ENCODE data around the gene ANAPC7. TPM values are rescaled to one million over a fixed set of nuclear protein-coding genes. Genes with fewer than 3 reads are reported as not detected.
"Not testable (repeated sequence)": the region's sequence is repeated elsewhere in the genome, so short reads cannot be mapped to it uniquely, and the experiment has no call there.

The ANAPC7 gene
- total RNA-seq, 1 donor from 2014 or later: 64.7 TPM

DNA sequence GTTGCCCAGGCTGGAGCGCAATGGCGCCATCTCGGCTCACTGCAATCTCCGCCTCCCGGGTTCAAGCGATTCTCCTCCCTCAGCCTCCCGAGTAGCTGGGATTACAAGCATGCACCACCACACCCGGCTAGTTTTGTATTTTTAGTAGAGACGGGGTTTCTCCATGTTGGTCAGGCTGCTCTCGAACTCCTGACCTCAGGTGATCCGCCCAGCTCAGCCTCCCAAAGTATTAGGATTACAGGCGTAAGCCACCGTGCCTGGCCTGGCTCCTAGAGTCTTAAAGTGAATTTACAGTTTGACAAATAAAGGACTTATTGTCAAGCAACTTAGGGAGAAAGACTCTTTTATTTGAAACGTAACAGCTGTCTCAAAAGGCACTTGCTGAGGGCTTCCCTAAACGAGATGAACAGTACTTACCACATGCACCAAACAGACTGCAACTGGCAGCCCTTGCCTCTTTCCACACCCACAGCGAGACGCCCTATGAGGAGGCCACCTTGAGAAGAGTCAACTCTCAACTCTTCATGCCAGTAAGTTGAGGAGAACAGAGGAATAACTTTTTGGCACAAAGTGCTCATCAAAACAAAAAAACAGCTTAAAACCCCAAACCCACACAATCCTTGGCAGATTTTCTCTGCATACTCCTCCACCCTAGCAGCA lies 25.2 kb downstream of the ANAPC7 start:
- intact Hi-C loops (cut with micrococcal nuclease): not testable (repeated sequence)

DNA sequence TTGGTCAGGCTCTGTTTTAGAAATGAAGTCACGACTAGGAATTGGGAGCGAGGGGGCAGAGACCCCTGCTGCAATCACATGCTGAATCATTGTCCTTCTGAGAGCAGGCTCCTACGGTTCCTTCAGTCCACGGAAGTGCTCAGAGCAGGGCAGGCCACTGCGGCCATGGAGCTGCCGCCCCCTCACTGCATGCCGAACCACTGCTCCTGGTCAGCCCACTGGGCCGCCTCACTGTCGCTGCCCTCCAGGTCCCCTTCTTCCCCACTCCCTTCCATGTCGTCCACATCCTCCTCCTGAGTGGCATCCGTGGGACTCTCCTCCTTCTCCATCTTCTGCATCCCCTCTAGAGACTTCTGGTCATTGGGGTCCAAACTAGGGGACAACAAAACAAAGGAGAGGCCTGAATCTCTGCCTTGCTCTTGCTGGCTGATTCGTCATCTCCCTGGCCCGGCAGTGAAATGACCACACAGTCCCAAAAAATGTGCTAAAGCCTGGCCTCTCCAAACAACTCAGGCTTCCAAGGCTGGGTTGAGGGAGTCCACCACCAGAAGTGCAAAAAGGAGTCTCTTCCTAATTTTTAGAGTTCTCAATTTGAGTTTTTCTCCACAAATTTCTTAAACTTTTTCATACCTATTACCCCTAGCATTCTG lies 29.4 kb downstream of the ANAPC7 start:
- intact Hi-C loops (cut with micrococcal nuclease): no loop called here

DNA sequence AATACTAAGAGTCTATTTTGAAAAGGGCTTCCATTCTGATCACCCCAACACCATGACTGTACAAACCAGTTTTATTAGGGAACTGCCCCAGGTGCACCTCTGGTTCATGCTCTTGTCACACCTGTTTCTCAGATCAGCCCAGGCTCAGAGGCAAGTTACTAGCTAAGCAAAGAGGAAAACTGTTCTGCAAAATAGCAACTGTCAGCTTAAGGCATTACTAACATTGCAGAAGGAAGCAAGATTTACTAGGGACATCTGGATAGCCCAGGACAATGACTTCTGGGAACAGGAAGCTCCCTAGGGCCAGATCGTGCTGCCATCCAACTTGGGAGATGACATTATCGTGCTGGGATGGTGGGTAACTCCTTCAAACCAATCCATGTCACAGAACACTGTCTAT lies 30.1 kb downstream of the ANAPC7 start:
- intact Hi-C loops (cut with micrococcal nuclease): no loop called here

DNA sequence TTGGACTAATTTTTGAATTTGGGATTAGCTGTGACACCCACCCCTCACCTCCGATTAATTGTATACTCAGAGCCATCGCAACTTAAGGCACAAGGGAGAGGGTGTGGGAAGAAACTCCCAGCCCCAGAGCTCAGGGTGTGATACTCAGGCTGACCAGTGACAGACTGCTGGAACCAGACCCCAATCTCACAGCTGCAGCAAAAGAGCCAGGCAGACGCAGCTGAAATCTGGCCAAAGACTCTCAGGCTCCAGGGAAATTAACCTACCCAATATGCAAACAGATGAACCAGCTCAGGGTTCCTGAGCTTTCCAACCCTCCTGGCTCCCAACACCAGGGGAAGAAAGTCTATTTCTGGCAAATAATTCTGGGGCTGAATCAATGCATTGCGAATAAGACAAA lies 30.5 kb downstream of the ANAPC7 start:
- intact Hi-C loops (cut with micrococcal nuclease): no loop called here

DNA sequence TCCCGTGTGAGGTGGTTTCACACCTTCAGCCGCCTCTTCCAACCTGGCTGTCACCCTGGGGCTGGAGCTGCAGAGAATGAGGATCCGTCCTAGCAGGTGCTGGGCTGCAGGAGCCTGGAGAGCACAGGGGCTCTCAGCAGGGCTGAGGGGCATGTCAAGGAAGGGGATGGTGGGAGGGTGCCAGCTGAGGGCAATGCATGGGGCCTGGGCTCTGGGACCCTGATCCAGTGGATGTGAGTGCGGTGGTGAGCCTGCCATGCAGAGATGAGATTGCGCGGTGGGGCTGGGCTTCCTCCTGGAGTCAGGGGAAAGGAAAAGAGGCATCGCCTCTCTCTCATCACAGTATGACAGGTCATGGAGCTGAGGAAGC lies 31.5 kb downstream of the ANAPC7 start:
- intact Hi-C loops (cut with micrococcal nuclease): no loop called here

DNA sequence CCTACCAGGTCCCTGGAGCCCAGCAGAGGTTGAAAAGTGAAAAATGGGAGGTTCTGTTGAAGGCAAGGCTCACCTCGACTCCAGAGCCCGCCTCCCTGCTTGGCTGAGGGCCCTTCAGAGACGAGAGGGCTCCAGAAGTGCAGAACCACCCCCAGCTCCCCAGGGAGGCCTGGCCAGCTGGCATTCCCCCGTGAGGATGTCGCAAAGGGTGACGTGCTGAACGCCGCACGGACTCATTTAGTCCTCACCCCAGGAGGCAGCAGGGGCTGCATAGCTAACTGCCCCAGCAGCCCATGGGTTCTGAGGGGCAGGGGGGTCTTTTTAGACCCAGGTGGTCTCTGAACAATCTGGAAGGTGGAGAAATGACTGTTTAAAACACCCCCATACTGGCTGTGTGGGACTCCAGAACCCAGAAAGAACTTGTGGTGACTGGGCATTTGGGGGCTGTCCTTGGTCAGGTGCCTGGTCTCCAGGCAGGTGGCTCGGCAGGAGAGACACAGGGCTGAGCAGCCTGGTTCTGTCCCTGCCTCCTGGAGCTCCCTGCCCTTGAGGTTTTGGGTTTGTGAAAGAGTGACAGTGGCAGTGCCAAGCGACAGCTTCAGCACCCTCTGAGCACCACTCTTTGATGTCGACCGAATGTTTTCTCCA lies 32.0 kb downstream of the ANAPC7 start:
- intact Hi-C loops (cut with micrococcal nuclease): no loop called here

DNA sequence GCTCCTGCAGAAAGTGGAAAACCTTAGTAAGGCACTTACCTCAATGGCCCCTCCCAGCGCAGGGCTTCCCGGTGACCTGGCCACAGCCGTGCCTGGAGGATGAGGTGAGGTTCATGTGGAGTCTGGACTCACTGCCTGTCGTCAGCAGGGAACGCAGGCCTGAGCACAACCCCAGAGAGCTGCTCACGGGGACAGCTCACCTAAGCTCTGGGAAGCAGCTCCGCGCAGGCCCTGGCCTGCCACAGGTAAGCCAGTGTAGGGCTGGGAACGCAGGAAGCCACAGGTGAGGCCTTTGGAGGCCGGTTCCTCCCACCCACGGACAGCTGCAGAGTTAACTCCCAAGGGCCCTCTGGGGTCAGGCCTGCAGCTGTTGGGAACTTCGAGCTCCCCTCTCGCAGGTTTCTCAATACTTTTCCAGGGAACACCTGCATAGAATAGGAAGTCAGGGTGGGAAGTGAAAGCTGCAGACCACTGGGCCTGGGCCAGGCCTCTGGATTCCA lies 32.7 kb downstream of the ANAPC7 start:
- intact Hi-C loops (cut with micrococcal nuclease): no loop called here

DNA sequence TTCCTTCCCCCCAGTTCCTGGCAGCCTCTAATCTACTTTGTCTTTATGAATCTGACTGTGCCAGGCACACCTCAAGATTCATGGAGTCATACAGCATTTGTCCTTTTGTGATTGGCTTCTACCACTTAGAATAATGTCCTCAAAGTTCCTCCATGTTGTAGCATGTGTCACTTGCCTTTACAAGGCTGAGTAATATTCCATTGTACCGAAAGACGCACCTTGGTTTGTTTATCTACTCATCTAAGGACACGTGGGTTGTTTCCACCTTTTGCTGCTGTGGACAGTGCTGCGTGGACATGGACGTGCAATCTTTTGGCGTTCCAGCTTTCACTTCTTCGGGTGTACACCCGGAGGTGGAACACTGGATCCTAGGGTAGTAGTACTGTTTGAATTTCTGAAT lies 33.5 kb downstream of the ANAPC7 start:
- intact Hi-C loops (cut with micrococcal nuclease): no loop called here

DNA sequence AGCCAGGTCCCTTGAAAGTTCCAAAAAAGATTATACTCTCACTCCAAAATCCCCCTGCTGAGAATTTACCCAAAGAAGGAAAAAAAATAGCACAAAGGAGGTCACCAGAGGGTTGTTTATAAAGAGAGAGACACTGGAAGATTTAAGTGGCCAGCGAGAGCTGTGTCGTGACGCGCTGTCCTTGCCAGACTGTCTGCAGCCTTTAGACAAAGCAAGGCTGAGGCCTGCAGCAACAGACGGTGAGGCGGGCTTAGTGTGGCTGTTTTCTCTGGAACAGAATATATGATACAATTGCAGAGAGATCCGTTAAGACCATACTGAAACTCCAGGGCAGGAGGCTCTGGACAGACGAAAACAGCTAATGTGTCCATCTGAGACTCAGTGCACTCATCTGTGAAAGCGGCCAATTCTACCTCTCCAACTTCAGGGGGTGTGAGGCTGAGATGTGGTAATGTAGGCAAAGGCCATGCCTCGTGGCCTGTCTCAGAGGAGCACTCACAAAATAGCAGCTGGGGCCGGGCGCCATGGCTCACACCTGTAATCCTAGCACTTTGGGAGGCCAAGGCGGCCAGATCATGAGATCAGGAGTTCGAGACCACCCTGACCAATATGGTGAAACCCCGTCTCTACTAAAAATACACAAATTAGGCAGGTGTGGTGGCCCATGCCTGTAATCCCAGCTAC lies 36.2 kb downstream of the ANAPC7 start:
- intact Hi-C loops (cut with micrococcal nuclease): no loop called here

DNA sequence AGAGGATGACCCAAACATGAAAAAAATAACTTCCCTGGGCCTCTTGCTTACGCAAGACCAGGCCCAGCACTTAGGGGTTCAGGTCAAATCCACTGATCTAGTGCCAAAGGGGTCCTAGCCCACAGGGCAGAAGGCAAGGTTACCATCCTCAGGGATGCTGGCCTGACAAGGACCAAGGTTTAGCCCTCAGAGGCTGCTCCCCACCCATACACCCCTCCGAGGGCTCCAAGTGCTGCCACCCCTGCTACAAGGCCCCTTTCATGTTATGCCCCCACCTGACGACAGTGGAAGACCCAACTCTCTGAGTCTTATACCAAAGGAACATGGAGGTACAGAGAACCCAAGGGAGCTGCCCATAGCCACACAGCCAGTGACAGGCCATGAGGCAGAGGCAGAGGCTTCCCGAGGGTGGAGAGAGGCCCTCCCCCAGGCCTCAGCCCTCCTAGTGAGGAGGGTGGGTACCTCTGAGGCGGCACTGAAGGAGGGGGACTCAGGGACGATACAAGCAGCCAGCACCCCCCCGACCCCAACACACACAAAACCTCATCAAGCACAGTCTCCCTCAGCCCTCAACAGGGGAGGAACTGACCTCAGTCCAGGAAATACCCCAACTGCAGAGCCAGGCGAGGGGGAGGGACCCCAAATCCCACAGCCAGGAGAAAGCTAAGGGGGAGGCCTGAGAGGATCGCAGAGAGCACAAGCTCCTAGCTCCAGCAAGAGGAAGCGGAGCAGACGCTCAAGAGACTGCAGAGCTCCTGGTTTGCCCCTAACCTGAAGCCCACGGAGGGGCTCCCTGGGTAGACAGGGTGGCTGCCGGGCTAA lies 37.0 kb downstream of the ANAPC7 start:
- intact Hi-C loops (cut with micrococcal nuclease): no loop called here

DNA sequence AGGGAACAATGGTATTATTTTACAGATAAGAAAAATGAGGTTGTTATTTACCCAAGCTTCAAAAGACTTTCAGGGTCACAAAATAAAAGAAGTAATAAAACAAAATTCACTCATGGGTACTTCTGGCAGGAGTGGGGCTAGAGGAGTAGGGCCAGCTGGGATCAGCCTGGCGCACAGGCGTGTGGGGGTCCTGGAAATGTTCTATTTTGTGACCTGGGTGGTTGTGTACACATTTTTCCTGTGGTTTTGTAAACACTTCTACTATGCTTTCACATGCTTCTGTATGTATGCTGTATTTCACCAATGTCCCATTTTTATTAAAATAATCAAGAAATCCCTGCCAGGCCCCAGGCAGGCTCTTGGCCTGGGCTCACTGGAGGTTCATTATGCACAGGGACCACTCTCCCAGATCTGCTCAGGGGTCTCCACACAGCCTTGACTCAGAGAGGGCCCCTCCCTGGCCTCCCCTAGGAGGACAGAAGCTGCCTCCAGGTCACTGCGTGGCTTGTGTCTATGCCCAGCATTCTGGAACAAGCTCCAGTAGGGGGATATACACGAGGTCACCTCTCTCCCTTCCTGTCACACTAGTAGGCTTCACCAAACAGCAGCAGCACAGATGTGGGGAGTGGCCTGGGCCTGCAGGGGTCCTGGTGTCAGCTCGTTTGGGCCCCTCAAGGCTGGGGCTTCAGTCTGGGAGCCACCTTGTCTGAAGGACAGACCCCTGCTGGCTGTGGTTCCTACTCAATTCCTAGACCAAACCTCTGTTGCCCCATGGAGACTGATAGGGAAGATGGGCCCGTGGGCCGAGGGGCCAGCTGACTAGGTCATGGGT lies 37.8 kb downstream of the ANAPC7 start:
- intact Hi-C loops (cut with micrococcal nuclease): no loop called here

DNA sequence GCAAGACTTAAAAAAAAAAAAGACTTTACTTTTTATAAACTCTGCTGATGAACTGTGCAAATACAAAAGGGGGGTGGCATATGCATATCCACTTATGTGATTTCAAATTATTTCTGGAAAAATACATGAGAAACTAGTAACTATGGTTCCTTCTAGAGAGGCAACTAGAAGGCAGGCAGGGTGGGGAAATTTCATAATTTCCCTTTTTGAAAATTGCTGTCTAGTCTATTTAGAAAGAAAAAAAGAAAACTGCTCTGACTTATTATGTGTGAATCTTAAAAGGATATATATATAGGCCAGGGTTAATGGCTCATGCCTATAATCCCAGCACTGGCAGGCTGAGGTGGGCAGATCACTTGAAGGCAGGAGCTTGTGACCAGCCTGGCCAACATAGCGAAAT lies 42.3 kb downstream of the ANAPC7 start:
- intact Hi-C loops (cut with micrococcal nuclease): no loop called here

DNA sequence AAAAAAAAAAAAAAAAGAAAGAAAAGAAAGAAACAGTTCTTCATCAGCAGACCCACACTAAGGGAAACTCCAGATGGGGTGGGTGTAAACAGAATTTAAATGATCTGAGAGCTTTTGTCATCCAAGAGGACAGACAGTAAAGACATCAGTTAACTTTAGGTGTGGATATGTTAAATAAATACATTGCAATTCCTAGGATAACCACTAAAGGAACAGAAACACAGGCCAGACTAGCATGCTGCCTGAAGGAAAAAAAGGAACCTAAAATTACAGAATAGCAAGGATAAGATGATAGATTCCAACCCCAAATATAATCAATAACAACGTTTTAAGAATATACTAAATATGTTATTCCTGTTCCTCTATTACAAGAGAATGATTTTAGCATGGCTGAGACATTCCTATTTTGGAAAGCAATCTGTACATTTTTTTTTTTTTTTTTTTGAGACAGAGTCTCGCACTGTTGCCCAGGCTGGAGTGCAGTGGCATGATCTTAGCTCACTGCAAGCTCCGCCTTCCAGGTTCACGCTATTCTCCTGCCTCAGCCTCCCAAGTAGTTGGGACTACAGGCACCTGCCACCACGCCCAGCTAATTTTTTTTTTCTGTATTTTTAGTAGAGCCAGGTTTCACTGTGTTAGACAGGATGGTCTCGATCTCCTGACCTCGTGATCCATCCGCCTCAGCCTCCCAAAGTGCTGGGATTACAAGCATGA lies 45.0 kb downstream of the ANAPC7 start:
- intact Hi-C loops (cut with micrococcal nuclease): loop anchor here (10.0 kb wide), 1 partner anchor 254 kb away; no protein-coding TSS in a partner anchor

DNA sequence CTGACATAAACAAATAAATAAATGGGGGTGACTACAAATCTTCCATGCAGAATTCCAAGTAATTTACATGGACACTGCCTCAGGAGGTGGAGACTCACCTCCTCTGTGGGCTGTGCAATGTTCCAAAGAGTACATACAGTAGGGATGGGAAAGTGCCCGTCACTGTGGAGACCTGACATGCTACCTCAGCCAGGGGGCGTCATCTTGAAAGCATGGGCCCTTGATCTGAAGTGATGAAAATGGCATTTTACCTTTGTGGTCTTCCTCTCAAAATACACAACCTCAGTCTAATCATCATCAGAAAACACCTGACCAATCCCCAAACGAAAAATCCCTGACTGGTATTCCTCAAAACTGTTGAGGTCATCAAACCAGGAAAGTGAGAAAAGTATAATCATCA lies 48.4 kb downstream of the ANAPC7 start:
- intact Hi-C loops (cut with micrococcal nuclease): loop anchor here (1.0 to 10.0 kb wide), 3 partner anchors 76 to 250 kb away; no protein-coding TSS in a partner anchor

DNA sequence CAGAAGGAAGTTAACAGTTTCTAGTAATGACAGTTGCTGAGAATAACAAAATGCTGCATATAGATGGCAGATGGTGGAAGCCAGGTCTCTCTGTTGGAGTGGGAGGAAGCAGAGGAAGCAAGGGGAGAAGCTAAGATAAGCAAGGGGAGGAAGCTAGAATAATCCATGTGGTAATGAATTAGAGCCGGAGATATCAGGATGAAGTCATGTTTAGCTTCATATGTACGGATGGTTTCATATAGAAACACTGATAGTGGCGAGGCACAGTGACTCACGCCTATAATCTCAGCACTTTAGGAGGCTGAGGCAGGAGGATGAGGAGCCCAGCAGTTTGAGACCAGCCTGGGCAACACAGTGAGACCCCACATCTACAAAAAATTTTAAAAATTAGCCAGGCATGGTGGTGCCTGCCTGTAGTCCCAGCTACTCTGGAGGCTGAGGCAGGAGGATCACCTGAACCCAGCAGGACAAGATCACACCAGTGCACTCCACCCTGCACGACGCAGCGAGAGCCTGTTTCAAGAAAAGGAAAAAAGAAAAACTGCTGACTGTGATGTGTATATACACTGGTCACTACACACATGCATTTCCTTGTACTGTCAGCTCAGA lies 49.2 kb downstream of the ANAPC7 start:
- intact Hi-C loops (cut with micrococcal nuclease): loop anchor here (10.0 kb wide), 1 partner anchor 249 kb away; no protein-coding TSS in a partner anchor

DNA sequence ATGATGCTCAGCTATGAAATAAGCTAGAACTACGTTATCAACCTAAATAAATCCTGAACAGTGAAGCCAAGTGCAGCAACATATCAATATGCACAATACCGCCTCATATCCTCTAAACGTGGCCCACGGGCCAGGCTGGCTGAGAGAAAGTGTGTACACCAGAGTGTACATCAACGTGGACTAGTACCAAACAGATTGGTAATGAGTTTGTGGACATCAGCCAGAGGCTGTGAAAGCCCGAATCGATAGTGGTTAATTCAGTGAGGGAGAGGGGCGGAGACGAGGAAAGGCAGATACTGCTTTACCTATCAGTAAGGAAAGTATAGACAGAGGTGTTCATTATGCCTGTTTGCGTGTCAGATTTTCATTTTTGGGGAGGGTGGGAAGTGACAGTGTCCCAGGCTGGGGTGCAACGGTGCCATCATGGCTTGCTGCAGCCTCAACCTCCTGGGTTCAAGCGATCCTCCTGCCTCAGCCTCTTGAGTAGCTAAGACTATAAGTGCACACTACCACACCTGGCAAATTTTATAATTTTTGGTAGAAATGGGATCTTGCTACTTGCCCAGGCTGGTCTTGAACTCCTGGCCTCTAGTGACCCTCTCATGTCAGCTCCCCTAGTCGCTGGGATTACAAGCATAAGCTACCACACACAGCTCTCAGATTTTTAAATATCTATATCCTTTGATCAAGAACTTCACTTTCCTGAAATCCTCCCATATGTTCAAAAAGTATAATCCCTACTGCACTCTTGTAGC lies 50.1 kb downstream of the ANAPC7 start:
- intact Hi-C loops (cut with micrococcal nuclease): loop anchor here (10.0 kb wide), 1 partner anchor 249 kb away; no protein-coding TSS in a partner anchor

DNA sequence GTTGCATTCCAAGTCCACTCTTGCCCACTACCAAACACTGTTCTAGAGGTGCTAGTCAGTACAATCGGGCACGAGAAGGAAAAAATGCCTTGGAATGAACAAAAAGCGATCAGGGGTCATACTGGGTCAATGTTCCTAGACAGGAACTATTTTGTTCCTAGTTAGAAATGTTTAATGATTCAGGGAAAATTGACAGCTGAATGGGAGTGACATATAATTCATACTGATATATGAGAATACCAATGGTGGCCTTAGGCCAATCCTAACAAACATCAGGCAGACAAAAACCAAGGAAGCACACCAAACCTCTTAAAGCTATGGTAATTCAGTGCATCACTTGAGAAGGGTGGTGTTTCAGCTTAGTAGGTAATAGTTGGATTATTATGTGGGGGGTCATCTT lies 51.1 kb downstream of the ANAPC7 start:
- intact Hi-C loops (cut with micrococcal nuclease): loop anchor here (10.0 kb wide), 1 partner anchor 248 kb away; no protein-coding TSS in a partner anchor

DNA sequence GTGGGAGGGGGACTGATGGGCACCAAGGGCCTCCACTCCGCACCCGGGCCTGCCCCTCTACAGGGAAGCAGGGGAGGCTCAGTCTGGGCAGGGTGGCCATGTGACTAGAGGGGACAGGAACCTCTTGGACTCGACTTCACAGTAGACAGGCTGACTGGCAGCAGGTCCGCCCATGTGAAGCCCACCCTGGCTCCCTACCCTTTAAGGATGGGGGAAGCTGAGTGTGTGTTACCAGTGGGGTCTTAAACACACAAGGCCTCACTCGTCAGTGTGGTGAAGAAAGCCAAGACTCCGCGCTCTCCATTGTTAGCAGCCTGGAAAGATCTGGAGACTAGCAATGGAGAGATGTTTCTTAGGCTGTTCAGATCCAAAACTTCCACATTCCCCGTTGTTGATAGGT lies 52.4 kb downstream of the ANAPC7 start:
- intact Hi-C loops (cut with micrococcal nuclease): loop anchor here (2.0 to 10.0 kb wide), 2 partner anchors 52 to 246 kb away; partner anchors contain the start of gene ANAPC7

Measured in T-helper 1 cell treated with Interleukin-12 subunit alpha and Interleukin-12 subunit beta and Interleukin-4 antibody, amounts not matched to agents 30 ng/mL and 1 ng/mL, for 36 hours (primary cell).